ENCODE data around the gene WDR89. TPM values are rescaled to one million over a fixed set of nuclear protein-coding genes. Genes with fewer than 3 reads are reported as not detected.

WDR89 gene
- total RNA-seq, 2 experiments from 2014 or later: 14.7 to 27.9 TPM

DNA sequence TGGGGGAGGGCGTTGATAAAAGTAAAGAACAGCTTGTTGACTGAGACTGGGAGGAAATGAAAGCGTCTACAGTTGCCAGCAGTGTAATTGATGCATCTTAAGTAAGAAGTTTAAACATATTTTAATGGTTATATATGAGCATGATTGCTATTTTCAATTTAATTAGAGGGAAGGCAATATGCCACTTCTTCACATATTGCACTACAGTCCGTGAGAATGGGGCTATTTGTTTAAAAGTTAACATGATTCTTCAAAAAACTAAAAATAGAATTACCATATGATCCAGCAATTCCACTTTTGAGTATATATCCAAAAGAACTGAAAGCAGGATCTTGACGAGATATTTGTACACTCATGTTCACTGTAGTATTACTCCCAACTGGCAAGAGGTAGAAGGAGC lies 60.2 kb downstream of the WDR89 start:
- H3K4me3 ChIP-seq (ENCODE audit: low read depth, low read length, poor library complexity, severe bottlenecking): no peak overlapping the region
- ChIA-PET POLR2A (no interaction called here), CTCF (ENCODE audit: unreplicated experiment) (no interaction called here)
- H3K9me2 ChIP-seq (ENCODE audit: insufficient read depth, low read length): no peaks in the 10 kb centered on the region
- DNase-seq (ENCODE audit: low spot score): no peak
- BruUV-seq (replicated peaks): no TSS peak
- no peaks in the 10 kb centered on the region for H3K79me2 ChIP-seq (ENCODE audit: insufficient read depth, low read depth, low read length)
- H2AFZ ChIP-seq (ENCODE audit: low read length): no peak overlapping the region
- H3K4me1 ChIP-seq (ENCODE audit: insufficient read depth, low read length, poor library complexity, severe bottlenecking): no peaks in the 10 kb centered on the region
- no peaks in the 10 kb centered on the region for H3K9me3 ChIP-seq (ENCODE audit: low read length)
- H3K27ac ChIP-seq (ENCODE audit: low read depth, low read length, poor library complexity, severe bottlenecking): no peak overlapping the region
- TF ChIP-seq, protein P1, sequence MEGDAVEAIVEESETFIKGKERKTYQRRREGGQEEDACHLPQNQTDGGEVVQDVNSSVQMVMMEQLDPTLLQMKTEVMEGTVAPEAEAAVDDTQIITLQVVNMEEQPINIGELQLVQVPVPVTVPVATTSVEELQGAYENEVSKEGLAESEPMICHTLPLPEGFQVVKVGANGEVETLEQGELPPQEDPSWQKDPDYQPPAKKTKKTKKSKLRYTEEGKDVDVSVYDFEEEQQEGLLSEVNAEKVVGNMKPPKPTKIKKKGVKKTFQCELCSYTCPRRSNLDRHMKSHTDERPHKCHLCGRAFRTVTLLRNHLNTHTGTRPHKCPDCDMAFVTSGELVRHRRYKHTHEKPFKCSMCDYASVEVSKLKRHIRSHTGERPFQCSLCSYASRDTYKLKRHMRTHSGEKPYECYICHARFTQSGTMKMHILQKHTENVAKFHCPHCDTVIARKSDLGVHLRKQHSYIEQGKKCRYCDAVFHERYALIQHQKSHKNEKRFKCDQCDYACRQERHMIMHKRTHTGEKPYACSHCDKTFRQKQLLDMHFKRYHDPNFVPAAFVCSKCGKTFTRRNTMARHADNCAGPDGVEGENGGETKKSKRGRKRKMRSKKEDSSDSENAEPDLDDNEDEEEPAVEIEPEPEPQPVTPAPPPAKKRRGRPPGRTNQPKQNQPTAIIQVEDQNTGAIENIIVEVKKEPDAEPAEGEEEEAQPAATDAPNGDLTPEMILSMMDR (conservative IDR thresholded peaks at IDR 0.05; ENCODE audit: low read length): no peak
- no peak for TF ChIP-seq EZH2phosphoT487 (IDR thresholded peaks at IDR 0.05; ENCODE audit: borderline replicate concordance, low read depth, low read length)
- intact Hi-C loops (cut with micrococcal nuclease; ENCODE audit: unreplicated experiment): no loop called here
- H3K4me2 ChIP-seq (ENCODE audit: low read length): no peak overlapping the region
- no peaks in the 10 kb centered on the region for H3K36me3 ChIP-seq (ENCODE audit: insufficient read depth, low read length)
- no peaks in the 10 kb centered on the region for H4K20me1 ChIP-seq (ENCODE audit: insufficient read depth, low read length)

DNA sequence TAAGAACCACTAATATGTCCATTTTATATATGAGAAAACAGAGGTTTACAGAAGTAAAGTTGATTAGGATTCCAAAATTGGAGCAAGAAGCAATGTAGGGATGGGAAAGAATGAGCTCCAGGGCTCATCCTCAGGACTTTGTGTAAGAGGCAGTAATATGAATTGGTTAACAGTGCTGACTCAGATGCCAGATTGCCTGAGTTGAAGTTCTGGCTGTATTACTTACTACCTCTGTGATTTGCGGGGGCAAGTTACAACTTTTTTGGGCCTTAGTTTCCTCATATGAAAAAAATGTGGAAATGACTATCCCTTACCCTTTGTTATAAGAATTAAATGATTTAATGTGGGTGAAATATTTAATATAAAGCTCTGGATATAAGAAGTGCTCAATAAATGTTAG lies 63.4 kb downstream of the WDR89 start:
- CTCF ChIA-PET (ENCODE audit: unreplicated experiment): no interaction called here
- DNase-seq (ENCODE audit: low spot score): no peak

DNA sequence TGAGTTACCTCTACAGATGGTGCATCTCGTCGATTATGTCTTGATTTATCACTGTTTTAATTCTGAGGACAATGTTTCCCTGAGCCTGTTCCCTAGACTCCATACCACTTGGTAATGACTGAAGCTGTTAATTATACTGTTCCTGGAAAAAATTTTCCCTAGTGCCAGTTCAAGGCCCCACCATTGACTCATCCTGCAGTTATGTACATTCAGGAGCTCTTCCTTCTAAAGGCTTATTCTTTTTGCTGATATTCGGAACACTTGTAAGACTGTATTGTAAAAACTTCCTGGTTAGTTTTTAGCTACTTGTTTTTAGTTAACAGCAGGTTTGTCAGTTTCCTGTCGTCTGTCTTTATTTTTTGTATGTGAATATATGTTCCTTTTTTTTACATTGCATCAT lies 68.1 kb downstream of the WDR89 start:
- BruUV-seq (replicated peaks): no TSS peak
- H3K79me2 ChIP-seq (ENCODE audit: insufficient read depth, low read depth, low read length): no peaks in the 10 kb centered on the region
- H3K4me1 ChIP-seq (ENCODE audit: insufficient read depth, low read length, poor library complexity, severe bottlenecking): no peaks in the 10 kb centered on the region
- no peaks in the 10 kb centered on the region for H3K9me2 ChIP-seq (ENCODE audit: insufficient read depth, low read length)
- no peak overlapping the region for H3K4me2 ChIP-seq (ENCODE audit: low read length)
- H3K27ac ChIP-seq (ENCODE audit: low read depth, low read length, poor library complexity, severe bottlenecking): no peak overlapping the region
- intact Hi-C loops (cut with micrococcal nuclease; ENCODE audit: unreplicated experiment): no loop called here
- ChIA-PET CTCF (ENCODE audit: unreplicated experiment) (no interaction called here), POLR2A (no interaction called here)
- no peak overlapping the region for H3K4me3 ChIP-seq (ENCODE audit: low read depth, low read length, poor library complexity, severe bottlenecking)
- H3K9me3 ChIP-seq (ENCODE audit: low read length): no peaks in the 10 kb centered on the region
- H4K20me1 ChIP-seq (ENCODE audit: insufficient read depth, low read length): no peaks in the 10 kb centered on the region
- H2AFZ ChIP-seq (ENCODE audit: low read length): no peak overlapping the region
- no peaks in the 10 kb centered on the region for H3K36me3 ChIP-seq (ENCODE audit: insufficient read depth, low read length)
- no peak for DNase-seq (ENCODE audit: low spot score)
- TF ChIP-seq, protein P1 (conservative IDR thresholded peaks at IDR 0.05; ENCODE audit: low read length): no peak
- no peak for TF ChIP-seq EZH2phosphoT487 (IDR thresholded peaks at IDR 0.05; ENCODE audit: borderline replicate concordance, low read depth, low read length)

More for the DNA sequence above, 63.4 kb downstream of the WDR89 start:
- Histone ChIP-seq H2AFZ (ENCODE audit: low read length) (no peak overlapping the region), H3K9me3 (ENCODE audit: low read length) (no peaks in the 10 kb centered on the region), H3K4me2 (ENCODE audit: low read length) (no peak overlapping the region), H3K27ac (ENCODE audit: low read depth, low read length, poor library complexity, severe bottlenecking) (no peak overlapping the region), H3K4me3 (ENCODE audit: low read depth, low read length, poor library complexity, severe bottlenecking) (no peak overlapping the region), H3K4me1 (ENCODE audit: insufficient read depth, low read length, poor library complexity, severe bottlenecking) (no peaks in the 10 kb centered on the region), H3K9me2 (ENCODE audit: insufficient read depth, low read length) (no peaks in the 10 kb centered on the region), H4K20me1 (ENCODE audit: insufficient read depth, low read length) (no peaks in the 10 kb centered on the region), H3K79me2 (ENCODE audit: insufficient read depth, low read depth, low read length) (no peaks in the 10 kb centered on the region), H3K36me3 (ENCODE audit: insufficient read depth, low read length) (no peaks in the 10 kb centered on the region)
- intact Hi-C loops (cut with micrococcal nuclease; ENCODE audit: unreplicated experiment): no loop called here
- no TSS peak for BruUV-seq (replicated peaks)
- no peak for TF ChIP-seq EZH2phosphoT487 (IDR thresholded peaks at IDR 0.05; ENCODE audit: borderline replicate concordance, low read depth, low read length)
- POLR2A ChIA-PET: interaction anchor here (0.6 kb wide), 1 partner anchor 36 kb away, joined by 4 read pairs; no protein-coding TSS in a partner anchor
